ENCODE measurements around the gene ACE. TPM values are rescaled to one million over a fixed set of nuclear protein-coding genes. Genes with fewer than 3 reads are reported as not detected.

The ACE gene
- total RNA-seq, 1 donor from 2014 or later, result not detected

DNA sequence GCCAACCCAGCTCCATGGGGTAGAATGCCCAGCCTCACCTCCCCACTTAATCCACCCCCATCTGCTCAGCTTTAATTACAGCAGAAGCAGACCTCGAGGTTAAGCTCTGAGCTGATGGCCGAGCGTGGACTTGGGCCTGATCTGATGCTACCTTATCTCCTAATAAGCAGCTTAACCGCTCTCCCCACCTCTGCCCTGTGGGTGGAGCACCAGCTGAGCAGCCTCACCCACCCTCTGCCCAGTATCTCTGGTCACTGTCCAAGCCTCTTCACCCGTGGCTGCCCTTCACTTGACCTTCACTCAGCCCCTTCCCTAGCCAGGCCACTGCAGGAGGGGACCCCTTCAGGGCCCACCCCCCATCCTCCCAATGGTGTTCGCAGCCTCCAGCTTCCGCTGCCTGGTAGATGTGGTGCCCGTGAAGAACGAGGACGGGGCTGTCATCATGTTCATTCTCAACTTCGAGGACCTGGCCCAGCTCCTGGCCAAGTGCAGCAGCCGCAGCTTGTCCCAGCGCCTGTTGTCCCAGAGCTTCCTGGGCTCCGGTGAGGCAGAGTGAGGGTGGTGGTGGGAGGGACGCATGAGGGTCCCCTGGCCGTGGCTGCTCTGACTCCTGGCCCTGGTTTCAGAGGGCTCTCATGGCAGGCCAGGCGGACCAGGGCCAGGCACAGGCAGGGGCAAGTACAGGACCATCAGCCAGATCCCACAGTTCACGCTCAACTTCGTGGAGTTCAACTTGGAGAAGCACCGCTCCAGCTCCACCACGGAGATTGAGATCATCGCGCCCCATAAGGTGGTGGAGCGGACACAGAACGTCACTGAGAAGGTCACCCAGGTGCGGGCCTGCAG lies 53.1 kb downstream of the ACE start:
- DNase-seq (ENCODE audit: low spot score), result no peak
- no peaks in the 10 kb centered on the region for H4K20me1 ChIP-seq (ENCODE audit: low read depth)
- Mint-ChIP-seq H3K4me1 (no peaks in the 10 kb centered on the region), H3K27me3 (ENCODE audit: insufficient read depth, low read depth) (peaks cover 18% of the 10 kb centered on the region), H3K36me3 (no peaks in the 10 kb centered on the region), H3K4me3 (no peak overlapping the region), H3K9me3 (no peaks in the 10 kb centered on the region), H3K27ac (no peak overlapping the region)
- no peak for TF ChIP-seq EZH2phosphoT487 (IDR thresholded peaks at IDR 0.05)
- TF ChIP-seq, protein P1, sequence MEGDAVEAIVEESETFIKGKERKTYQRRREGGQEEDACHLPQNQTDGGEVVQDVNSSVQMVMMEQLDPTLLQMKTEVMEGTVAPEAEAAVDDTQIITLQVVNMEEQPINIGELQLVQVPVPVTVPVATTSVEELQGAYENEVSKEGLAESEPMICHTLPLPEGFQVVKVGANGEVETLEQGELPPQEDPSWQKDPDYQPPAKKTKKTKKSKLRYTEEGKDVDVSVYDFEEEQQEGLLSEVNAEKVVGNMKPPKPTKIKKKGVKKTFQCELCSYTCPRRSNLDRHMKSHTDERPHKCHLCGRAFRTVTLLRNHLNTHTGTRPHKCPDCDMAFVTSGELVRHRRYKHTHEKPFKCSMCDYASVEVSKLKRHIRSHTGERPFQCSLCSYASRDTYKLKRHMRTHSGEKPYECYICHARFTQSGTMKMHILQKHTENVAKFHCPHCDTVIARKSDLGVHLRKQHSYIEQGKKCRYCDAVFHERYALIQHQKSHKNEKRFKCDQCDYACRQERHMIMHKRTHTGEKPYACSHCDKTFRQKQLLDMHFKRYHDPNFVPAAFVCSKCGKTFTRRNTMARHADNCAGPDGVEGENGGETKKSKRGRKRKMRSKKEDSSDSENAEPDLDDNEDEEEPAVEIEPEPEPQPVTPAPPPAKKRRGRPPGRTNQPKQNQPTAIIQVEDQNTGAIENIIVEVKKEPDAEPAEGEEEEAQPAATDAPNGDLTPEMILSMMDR (IDR thresholded peaks at IDR 0.05), result no peak
- no peak for TF ChIP-seq EZH2 (IDR thresholded peaks at IDR 0.05)
- H3K27ac ChIP-seq, result no peak overlapping the region
- no peaks in the 10 kb centered on the region for H3K36me3 ChIP-seq
- H3K9ac ChIP-seq, result no peak overlapping the region
- no peaks in the 10 kb centered on the region for H3F3A ChIP-seq (ENCODE audit: low read depth)
- H3K4me2 ChIP-seq, result no peak overlapping the region
- H2AFZ ChIP-seq (replicated peaks), result no peak overlapping the region
- H3K4me1 ChIP-seq, result no peaks in the 10 kb centered on the region
- H3K27me3 ChIP-seq, result no peaks in the 10 kb centered on the region
- no peaks in the 10 kb centered on the region for H3K79me2 ChIP-seq (ENCODE audit: low read depth)
- H3K4me3 ChIP-seq, result no peak overlapping the region
- no peaks in the 10 kb centered on the region for H3K9me3 ChIP-seq (ENCODE audit: low read depth)

DNA sequence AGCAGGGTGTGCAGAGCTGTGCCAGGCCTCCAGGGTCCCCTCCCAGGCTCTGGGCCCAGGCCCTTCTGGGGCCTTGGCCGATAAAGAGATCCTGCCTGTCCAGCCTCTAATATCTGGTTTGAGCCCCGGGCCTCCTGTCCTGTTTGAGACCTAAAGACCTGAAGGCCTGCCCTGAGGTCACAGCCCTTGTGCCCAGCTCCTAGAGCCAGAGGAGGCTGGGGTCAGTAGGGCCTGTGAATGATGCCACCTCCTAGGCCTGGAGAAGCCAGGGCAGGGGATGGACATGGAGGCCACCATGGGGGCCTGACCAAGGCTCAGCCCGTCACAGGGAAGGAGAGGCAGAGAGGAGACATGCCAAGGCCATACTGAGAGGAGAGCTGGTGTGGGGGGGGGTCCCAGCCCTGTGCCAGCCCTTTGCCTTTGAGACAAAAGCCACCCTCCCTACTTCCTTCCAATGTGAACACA lies 53.7 kb downstream of the ACE start:
- TF ChIP-seq EZH2 (IDR thresholded peaks at IDR 0.05) (no peak), EZH2phosphoT487 (IDR thresholded peaks at IDR 0.05) (no peak)
- TF ChIP-seq, protein P1 (IDR thresholded peaks at IDR 0.05), result no peak
- Mint-ChIP-seq H3K4me3 (no peak overlapping the region), H3K27ac (no peak overlapping the region), H3K4me1 (peaks cover 2% of the 10 kb centered on the region), H3K36me3 (no peaks in the 10 kb centered on the region), H3K9me3 (no peaks in the 10 kb centered on the region), H3K27me3 (ENCODE audit: insufficient read depth, low read depth) (peaks cover 15% of the 10 kb centered on the region)
- no peak overlapping the region for H3K4me2 ChIP-seq
- H3K27ac ChIP-seq, result no peak overlapping the region
- no peaks in the 10 kb centered on the region for H3K36me3 ChIP-seq
- no peaks in the 10 kb centered on the region for H3K4me1 ChIP-seq
- no peaks in the 10 kb centered on the region for H3K27me3 ChIP-seq
- no peaks in the 10 kb centered on the region for H4K20me1 ChIP-seq (ENCODE audit: low read depth)
- H3F3A ChIP-seq (ENCODE audit: low read depth), result no peaks in the 10 kb centered on the region
- H3K9me3 ChIP-seq (ENCODE audit: low read depth), result no peaks in the 10 kb centered on the region
- H3K79me2 ChIP-seq (ENCODE audit: low read depth), result no peaks in the 10 kb centered on the region
- H2AFZ ChIP-seq (replicated peaks), result no peak overlapping the region
- no peak for DNase-seq (ENCODE audit: low spot score)
- no peak overlapping the region for H3K4me3 ChIP-seq
- H3K9ac ChIP-seq, result no peak overlapping the region

DNA sequence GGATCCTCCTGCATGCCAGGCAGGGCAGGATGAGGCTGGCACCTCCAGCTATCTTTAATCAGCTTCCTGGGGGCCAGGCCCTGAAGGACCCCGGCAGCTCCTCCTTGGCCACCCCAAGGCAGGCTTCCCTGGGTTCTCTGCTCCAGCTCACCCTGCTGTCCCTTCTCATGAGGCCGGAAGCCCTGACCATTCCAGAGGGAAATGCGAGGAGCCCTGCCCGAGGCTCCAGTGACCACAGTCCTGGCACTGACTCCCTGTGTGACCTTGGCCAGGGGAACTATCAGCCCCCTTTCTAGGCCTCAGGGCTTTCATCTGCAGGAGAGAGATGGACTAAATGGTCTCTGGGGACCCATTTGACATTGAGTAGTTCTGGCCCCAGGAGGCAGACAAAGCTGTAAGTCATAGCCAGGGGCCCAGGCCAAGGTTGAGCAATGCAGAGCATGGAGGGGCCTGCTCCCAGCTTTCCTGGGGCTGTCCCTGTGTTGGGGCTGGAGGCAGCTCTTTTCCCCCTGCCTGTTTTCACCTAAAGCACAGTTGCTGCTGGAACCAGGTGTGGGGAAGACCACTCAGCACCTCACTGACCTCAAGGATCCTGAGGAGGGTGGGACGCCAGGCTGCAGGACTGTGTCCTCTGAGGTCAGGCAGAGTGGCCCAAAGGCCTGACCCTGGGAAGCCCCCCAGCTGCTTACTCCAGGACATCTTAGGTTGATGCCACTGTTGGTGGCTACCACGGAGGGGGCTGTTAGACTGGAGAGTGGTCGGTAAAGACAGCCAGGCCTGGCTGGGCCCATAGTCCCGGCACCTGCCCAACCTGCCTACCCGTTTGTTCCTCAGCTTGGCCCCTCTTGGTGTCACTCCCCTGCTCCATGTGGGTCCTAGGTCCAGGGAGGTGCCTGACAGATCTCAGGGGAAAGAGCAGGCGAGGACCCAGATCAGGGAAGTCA lies 54.4 kb downstream of the ACE start:
- Histone ChIP-seq H3F3A (ENCODE audit: low read depth) (no peaks in the 10 kb centered on the region), H3K79me2 (ENCODE audit: low read depth) (no peaks in the 10 kb centered on the region), H3K36me3 (no peaks in the 10 kb centered on the region), H3K27ac (no peak overlapping the region), H3K9me3 (ENCODE audit: low read depth) (no peaks in the 10 kb centered on the region), H4K20me1 (ENCODE audit: low read depth) (no peaks in the 10 kb centered on the region), H3K4me2 (no peak overlapping the region), H3K4me1 (no peaks in the 10 kb centered on the region), H3K9ac (no peak overlapping the region), H2AFZ (replicated peaks) (no peak overlapping the region), H3K4me3 (no peak overlapping the region), H3K27me3 (no peaks in the 10 kb centered on the region)
- Mint-ChIP-seq H3K9me3 (no peaks in the 10 kb centered on the region), H3K4me3 (no peak overlapping the region), H3K36me3 (no peaks in the 10 kb centered on the region), H3K4me1 (peaks cover 2% of the 10 kb centered on the region), H3K27ac (no peak overlapping the region), H3K27me3 (ENCODE audit: insufficient read depth, low read depth) (peaks cover 12% of the 10 kb centered on the region)
- TF ChIP-seq EZH2 (IDR thresholded peaks at IDR 0.05) (no peak), EZH2phosphoT487 (IDR thresholded peaks at IDR 0.05) (no peak)
- TF ChIP-seq, protein P1 (IDR thresholded peaks at IDR 0.05), result no peak
- no peak for DNase-seq (ENCODE audit: low spot score)

All from neural progenitor cell (in vitro differentiated cells).